ENCODE data around the gene LRRC61.

- TF ChIP-seq MAX (IDR thresholded peaks at IDR 0.05) (no peak), MYNN (CRISPR knock-in tag; IDR thresholded peaks at IDR 0.05; ENCODE audit: low read depth) (no peak), ZNF142 (CRISPR knock-in tag; IDR thresholded peaks at IDR 0.05) (no peak), USF2 (IDR thresholded peaks at IDR 0.05; ENCODE audit: low read depth, low read length) (no peak), USF2 (CRISPR knock-in tag; IDR thresholded peaks at IDR 0.05; ENCODE audit: borderline replicate concordance) (no peak), CREB1 (IDR thresholded peaks at IDR 0.05) (no peak), CREB1 (CRISPR knock-in tag; IDR thresholded peaks at IDR 0.05) (no peak), ARNT (IDR thresholded peaks at IDR 0.05) (no peak), STAG1 (CRISPR knock-in tag; IDR thresholded peaks at IDR 0.05) (no peak), SP5 (CRISPR knock-in tag; IDR thresholded peaks at IDR 0.05; ENCODE audit: borderline replicate concordance, low read depth) (no peak), POLR2G (IDR thresholded peaks at IDR 0.05; ENCODE audit: low read depth, low read length) (no peak), ZNF784 (CRISPR knock-in tag; IDR thresholded peaks at IDR 0.05; ENCODE audit: borderline replicate concordance) (no peak)
- TF ChIP-seq, protein P1, sequence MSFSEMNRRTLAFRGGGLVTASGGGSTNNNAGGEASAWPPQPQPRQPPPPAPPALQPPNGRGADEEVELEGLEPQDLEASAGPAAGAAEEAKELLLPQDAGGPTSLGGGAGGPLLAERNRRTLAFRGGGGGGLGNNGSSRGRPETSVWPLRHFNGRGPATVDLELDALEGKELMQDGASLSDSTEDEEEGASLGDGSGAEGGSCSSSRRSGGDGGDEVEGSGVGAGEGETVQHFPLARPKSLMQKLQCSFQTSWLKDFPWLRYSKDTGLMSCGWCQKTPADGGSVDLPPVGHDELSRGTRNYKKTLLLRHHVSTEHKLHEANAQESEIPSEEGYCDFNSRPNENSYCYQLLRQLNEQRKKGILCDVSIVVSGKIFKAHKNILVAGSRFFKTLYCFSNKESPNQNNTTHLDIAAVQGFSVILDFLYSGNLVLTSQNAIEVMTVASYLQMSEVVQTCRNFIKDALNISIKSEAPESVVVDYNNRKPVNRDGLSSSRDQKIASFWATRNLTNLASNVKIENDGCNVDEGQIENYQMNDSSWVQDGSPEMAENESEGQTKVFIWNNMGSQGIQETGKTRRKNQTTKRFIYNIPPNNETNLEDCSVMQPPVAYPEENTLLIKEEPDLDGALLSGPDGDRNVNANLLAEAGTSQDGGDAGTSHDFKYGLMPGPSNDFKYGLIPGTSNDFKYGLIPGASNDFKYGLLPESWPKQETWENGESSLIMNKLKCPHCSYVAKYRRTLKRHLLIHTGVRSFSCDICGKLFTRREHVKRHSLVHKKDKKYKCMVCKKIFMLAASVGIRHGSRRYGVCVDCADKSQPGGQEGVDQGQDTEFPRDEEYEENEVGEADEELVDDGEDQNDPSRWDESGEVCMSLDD (CRISPR knock-in tag; IDR thresholded peaks at IDR 0.05; ENCODE audit: borderline replicate concordance) = no peak
- TF ChIP-seq, protein P2, sequence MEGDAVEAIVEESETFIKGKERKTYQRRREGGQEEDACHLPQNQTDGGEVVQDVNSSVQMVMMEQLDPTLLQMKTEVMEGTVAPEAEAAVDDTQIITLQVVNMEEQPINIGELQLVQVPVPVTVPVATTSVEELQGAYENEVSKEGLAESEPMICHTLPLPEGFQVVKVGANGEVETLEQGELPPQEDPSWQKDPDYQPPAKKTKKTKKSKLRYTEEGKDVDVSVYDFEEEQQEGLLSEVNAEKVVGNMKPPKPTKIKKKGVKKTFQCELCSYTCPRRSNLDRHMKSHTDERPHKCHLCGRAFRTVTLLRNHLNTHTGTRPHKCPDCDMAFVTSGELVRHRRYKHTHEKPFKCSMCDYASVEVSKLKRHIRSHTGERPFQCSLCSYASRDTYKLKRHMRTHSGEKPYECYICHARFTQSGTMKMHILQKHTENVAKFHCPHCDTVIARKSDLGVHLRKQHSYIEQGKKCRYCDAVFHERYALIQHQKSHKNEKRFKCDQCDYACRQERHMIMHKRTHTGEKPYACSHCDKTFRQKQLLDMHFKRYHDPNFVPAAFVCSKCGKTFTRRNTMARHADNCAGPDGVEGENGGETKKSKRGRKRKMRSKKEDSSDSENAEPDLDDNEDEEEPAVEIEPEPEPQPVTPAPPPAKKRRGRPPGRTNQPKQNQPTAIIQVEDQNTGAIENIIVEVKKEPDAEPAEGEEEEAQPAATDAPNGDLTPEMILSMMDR (CRISPR knock-in tag; IDR thresholded peaks at IDR 0.05) = no peak
Observed at GRCh38 chr7:150339409-150339809, 16.3 kb downstream of the LRRC61 start.

All from HepG2 (cell line).